Activated naive CD4-positive, alpha-beta T cell treated with anti-CD3 and anti-CD28 coated beads, Interleukin-2, amount 50 U/mL, for 24 hours (primary cell): ENCODE data around the gene GH2.
A peak's percentile ranks its signal among the peaks of the same experiment; 100 is the strongest.
"Not testable (repeated sequence)": the region's sequence is repeated elsewhere in the genome, so short reads cannot be mapped to it uniquely, and the experiment has no call there.

ENCODE experiments used
- H3K27ac Mint-ChIP-seq: one replicate; pipeline ENCODE4 v1.8.0; 2021; ENCODE audit warnings: mild to moderate bottlenecking, mixed read lengths
- H3K27me3 Mint-ChIP-seq: one replicate; pipeline ENCODE4 v1.8.0; 2021; ENCODE audit warnings: mixed read lengths
- H3K36me3 Mint-ChIP-seq: one replicate; pipeline ENCODE4 v1.8.0; 2021; ENCODE audit warnings: mixed read lengths
- H3K4me1 Mint-ChIP-seq: one replicate; pipeline ENCODE4 v1.8.0; 2021; ENCODE audit warnings: mixed read lengths
- H3K4me3 Mint-ChIP-seq: one replicate; pipeline ENCODE4 v1.8.0; 2021; ENCODE audit warnings: mild to moderate bottlenecking, mixed read lengths
- H3K9me3 Mint-ChIP-seq: one replicate; pipeline ENCODE4 v1.8.0; 2021; ENCODE audit warnings: mixed read lengths

The GH2 gene

DNA sequence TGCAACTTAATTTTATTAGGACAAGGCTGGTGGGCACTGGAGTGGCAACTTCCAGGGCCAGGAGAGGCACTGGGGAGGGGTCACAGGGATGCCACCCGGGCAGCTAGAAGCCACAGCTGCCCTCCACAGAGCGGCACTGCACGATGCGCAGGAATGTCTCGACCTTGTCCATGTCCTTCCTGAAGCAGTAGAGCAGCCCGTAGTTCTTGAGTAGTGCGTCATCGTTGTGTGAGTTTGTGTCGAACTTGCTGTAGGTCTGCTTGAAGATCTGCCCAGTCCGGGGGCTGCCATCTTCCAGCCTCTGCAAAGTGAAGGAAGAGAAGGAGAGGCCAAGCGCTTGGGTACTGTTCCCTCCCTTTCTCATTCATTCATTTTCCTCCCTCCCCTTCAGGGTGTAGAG is 35.5 kb upstream of the GH2 start:
- H3K36me3 Mint-ChIP-seq, H3K27ac Mint-ChIP-seq, H3K27me3 Mint-ChIP-seq, H3K9me3 Mint-ChIP-seq, H3K4me3 Mint-ChIP-seq, H3K4me1 Mint-ChIP-seq: not testable (repeated sequence)

DNA sequence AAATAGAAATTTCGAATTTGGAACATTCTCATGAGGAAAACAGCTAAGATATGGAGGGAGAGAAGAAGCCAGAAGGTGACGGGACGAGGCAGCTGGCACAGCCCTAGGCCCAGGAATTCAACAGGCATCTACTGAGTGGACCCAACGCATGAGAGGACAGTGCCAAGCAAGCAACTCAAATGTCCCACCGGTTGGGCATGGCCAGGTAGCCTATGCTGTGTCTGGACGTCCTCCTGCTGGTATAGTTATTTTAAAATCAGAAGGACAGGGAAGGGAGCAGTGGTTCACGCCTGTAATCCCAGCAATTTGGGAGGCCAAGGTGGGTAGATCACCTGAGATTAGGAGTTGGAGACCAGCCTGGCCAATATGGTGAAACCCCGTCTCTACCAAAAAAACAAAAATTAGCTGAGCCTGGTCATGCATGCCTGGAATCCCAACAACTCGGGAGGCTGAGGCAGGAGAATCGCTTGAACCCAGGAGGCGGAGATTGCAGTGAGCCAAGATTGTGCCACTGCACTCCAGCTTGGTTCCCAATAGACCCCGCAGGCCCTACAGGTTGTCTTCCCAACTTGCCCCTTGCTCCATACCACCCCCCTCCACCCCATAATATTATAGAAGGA is 34.9 kb upstream of the GH2 start:
- no peak overlapping the region for H3K4me3 Mint-ChIP-seq
- peaks cover 5% of the 10 kb centered on the region for H3K4me1 Mint-ChIP-seq
- no peak overlapping the region for H3K27ac Mint-ChIP-seq
- no peaks in the 10 kb centered on the region for H3K9me3 Mint-ChIP-seq
- H3K27me3 Mint-ChIP-seq: no peaks in the 10 kb centered on the region
- no peaks in the 10 kb centered on the region for H3K36me3 Mint-ChIP-seq

DNA sequence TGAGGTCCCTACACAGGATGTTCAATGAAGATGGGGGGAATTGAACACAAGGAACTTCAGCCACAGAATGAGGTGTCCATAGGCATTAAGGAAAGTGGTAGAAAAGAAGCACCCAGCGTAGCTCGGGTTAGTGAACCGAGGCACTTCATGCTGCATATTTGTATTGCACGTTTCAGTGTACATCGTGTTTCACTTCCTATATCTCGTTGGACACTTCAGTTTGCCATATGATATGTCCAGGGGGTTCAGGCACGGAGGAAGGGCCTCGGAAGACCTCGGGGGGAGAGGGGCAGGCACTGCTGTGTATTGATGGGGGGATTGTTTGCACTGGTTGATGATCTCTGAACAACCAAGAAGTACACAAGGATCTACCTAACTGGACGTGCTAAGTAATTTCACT is 34.0 kb upstream of the GH2 start:
- not testable (repeated sequence) for H3K27ac Mint-ChIP-seq, H3K9me3 Mint-ChIP-seq, H3K27me3 Mint-ChIP-seq, H3K4me3 Mint-ChIP-seq, H3K36me3 Mint-ChIP-seq, H3K4me1 Mint-ChIP-seq

DNA sequence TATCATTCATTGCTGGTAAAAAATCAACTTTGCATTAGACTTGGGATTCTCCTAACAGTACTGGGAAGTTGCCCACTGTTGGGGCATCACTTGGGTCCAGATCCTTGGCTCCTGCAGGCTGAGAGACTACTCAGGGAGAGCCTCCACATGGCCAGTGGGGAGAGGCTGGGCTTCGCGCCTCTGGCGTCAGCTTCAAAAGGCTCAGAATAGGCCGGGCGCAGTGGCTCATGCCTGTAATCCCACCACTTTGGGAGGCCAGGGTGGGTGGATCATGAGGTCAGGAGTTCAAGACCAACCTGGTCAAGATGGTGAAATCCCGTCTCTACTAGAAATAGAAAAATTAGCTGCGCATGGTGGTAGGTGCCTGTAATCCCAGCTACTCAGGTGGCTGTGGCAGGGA is 32.7 kb upstream of the GH2 start:
- H3K36me3 Mint-ChIP-seq: no peaks in the 10 kb centered on the region
- peaks cover 9% of the 10 kb centered on the region for H3K4me1 Mint-ChIP-seq
- H3K9me3 Mint-ChIP-seq: no peaks in the 10 kb centered on the region
- H3K27me3 Mint-ChIP-seq: no peaks in the 10 kb centered on the region
- H3K27ac Mint-ChIP-seq: no peak overlapping the region
- H3K4me3 Mint-ChIP-seq: no peak overlapping the region

DNA sequence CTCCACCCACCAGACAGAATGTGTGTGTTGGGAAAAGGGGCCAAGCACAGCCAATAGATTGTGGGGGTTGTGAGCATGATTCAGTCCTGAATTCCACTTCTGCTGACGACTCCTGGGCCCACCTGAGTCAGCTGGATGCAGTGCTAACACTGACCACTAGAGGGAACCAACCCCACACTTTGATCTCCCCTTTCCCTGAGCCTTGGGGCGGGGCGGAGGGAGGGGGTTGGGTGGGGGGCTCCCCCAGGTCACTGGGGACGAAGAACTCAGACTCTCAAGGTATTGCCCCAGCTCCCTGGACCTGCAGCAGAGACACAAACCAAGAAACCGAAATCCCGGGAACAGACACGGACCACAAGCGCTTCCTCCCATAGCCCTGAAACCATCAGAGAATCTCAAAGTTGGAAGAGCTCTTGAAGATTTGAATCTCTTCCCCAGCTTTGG is 29.9 kb upstream of the GH2 start:
- H3K4me3 Mint-ChIP-seq: no peak overlapping the region
- no peaks in the 10 kb centered on the region for H3K9me3 Mint-ChIP-seq
- H3K4me1 Mint-ChIP-seq: peaks cover 3% of the 10 kb centered on the region
- no peaks in the 10 kb centered on the region for H3K27me3 Mint-ChIP-seq
- H3K27ac Mint-ChIP-seq: no peak overlapping the region
- H3K36me3 Mint-ChIP-seq: no peaks in the 10 kb centered on the region

DNA sequence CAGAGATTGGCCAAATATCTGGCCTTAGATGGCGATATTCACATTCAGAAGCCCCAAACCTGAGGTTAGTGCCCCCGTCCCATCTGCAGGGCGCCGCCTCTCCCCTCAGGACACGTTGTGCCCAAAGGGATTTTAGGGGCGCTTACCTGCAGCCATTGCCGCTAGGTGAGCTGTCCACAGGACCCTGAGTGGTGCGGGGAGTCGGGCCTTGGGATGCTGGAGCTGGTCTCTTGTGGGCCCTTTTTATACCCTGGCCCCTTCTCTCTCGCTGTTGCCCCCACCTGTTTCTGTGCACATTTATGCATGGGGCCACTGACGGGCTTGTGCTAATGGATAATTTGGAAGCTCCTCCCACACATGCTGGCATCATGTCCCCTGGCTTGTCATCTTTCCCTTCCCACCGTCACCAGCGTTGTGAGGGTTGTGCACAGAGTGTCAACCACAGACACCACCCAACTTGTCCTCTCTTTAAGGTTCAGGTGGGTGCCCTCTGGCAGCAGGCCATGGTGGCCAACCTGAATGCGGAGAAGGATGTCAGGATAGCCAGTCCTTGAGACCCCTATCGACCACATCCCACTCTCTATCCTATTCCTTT is 29.4 kb upstream of the GH2 start, which contains the start of gene CSHL1:
CSHL1 (minus strand) TSS at position 218 of the 595 bp plus-strand sequence; CDS start at position 156, 62 bp downstream.
- Mint-ChIP-seq H3K27ac (peak within 1 kb of the TSS; percentile 59), H3K4me1 (peaks cover 3% of the 10 kb centered on the region), H3K9me3 (no peaks in the 10 kb centered on the region), H3K36me3 (no peaks in the 10 kb centered on the region), H3K4me3 (no peak within 1 kb of the TSS), H3K27me3 (no peaks in the 10 kb centered on the region)

DNA sequence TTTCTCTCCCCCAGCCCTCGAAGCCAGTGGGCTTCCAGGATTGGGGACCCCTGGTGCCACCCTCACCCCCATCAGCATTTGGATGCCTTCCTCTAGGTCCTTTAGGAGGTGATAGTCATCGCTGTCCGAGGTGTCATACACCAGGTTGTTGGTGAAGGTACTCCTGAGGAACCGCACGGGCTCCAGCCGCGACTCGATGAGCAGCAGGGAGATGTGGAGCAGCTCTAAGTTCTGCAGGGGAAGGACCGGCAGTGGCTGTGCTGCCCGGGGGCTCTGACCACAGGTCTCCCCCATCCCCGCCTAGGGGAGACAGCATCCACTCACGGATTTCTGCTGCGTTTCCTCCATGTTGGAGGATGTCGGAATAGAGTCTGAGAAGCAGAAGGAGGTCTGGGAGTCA is 28.4 kb upstream of the GH2 start:
- H3K27ac Mint-ChIP-seq: no peak overlapping the region
- no peaks in the 10 kb centered on the region for H3K36me3 Mint-ChIP-seq
- peaks cover 3% of the 10 kb centered on the region for H3K4me1 Mint-ChIP-seq
- no peaks in the 10 kb centered on the region for H3K9me3 Mint-ChIP-seq
- no peaks in the 10 kb centered on the region for H3K27me3 Mint-ChIP-seq
- no peak overlapping the region for H3K4me3 Mint-ChIP-seq

DNA sequence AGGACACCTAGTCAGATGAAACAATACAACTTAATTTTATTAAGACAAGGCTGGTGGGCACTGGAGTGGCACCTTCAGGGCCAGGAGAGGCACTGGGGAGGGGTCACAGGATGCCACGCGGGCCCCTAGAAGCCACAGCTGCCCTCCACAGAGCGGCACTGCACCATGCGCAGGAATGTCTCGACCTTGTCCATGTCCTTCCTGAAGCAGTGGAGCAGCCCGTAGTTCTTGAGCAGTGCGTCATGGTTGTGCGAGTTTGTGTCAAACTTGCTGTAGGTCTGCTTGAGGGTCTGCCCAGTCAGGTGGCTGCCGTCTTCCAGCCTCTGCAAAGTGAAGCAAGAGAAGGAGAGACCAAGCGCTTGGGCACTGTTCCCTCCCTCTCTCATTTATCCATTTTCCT is 27.8 kb upstream of the GH2 start:
- H3K9me3 Mint-ChIP-seq: not testable (repeated sequence)

DNA sequence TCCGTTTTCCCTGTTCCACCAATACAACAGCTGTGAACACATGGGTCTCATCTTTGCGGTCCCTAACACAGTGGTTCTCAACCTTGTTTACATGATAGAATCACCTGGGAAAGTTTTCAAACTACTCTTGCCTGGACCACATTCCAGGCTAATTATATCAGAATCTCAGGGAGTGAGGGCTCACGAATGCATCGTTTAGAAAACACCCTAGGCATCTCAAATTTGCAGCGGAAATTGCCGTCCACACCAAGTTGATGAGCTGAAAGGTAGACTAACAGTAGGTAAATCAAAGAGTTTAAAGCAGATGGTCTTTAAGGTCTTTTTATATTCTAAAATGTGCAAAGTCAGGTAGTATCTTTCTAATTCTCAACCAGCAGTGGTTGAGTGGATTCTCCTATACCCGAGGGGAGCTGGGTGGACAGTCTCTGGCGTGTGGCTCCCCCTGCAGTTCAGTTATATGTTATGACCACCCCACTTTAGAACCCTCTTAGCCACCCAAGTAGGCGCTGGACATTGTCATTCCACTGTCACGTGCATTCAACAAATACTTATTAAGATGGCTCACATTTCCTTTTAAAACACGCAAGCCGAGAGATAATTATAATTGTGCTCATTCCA is 25.5 kb upstream of the GH2 start:
- H3K27ac Mint-ChIP-seq, H3K4me1 Mint-ChIP-seq, H3K36me3 Mint-ChIP-seq, H3K9me3 Mint-ChIP-seq, H3K27me3 Mint-ChIP-seq, H3K4me3 Mint-ChIP-seq: not testable (repeated sequence)

More for the DNA sequence above, 27.8 kb upstream of the GH2 start:
- H3K36me3 Mint-ChIP-seq, H3K27me3 Mint-ChIP-seq, H3K4me3 Mint-ChIP-seq, H3K27ac Mint-ChIP-seq, H3K4me1 Mint-ChIP-seq: not testable (repeated sequence)

DNA sequence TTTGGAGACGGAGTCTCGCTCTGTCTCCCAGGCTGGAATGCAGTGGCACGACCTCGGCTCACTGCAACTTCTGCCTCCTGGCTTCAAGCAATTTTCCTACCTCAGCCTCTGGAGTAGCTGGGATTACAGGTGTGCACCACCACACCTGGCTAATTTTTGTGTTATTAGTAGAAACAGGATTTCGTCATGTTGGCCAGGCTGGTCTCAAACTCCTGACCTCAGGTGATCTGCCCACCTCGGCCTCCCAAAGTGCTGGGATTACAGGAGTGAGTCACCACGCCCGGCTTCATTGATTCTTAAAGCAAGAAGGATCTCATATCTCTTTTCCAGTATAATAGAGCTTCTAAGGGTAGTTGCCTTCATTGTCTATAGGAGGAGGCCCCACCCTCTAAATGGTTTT is 23.1 kb upstream of the GH2 start:
- H3K4me3 Mint-ChIP-seq, H3K4me1 Mint-ChIP-seq, H3K27ac Mint-ChIP-seq: not testable (repeated sequence)

DNA sequence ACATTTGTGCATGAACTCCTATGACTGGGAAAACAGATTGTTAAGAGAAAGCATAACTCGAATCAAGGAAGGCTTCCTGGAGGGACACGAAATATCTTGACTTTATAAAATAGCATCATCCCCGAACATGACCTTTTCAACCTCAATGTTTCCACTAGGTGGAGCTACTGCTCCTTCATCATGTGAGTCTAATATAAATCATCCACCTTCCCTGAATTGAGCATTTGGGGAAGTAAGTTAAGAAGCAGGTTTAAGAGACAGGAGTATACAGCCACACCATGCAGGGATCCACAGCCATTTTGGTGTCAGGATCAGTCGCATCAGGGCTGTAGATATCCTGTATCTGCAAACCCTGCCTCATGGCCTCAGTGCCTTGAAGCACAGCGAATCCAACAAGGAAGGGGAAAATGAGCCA is 22.1 kb upstream of the GH2 start:
- H3K4me1 Mint-ChIP-seq, H3K9me3 Mint-ChIP-seq, H3K27me3 Mint-ChIP-seq, H3K36me3 Mint-ChIP-seq, H3K4me3 Mint-ChIP-seq: not testable (repeated sequence)
- peak overlapping the region; percentile 60 for H3K27ac Mint-ChIP-seq

More for the DNA sequence above, 23.1 kb upstream of the GH2 start:
- H3K9me3 Mint-ChIP-seq, H3K27me3 Mint-ChIP-seq, H3K36me3 Mint-ChIP-seq: not testable (repeated sequence)

DNA sequence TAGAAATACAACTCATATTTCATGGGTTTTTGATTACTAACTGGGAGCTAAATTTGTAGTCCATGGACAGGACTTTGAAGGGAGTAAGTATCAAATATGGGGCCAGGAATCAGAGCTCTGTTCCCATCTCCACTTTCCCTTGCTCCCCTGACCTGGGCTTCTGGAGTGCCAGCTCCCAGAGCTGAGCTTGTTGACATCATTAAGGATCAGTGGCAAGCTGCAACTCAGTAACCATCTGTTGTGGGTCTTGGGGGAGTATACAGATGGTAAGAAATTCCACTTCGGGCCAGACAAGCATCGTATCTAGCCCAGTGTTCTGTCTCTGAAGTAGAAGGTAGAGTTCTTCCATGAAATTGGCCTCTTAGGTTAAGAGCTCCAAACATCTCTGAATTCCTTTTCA is 20.2 kb upstream of the GH2 start:
- not testable (repeated sequence) for H3K36me3 Mint-ChIP-seq, H3K4me3 Mint-ChIP-seq, H3K9me3 Mint-ChIP-seq, H3K4me1 Mint-ChIP-seq, H3K27ac Mint-ChIP-seq, H3K27me3 Mint-ChIP-seq

DNA sequence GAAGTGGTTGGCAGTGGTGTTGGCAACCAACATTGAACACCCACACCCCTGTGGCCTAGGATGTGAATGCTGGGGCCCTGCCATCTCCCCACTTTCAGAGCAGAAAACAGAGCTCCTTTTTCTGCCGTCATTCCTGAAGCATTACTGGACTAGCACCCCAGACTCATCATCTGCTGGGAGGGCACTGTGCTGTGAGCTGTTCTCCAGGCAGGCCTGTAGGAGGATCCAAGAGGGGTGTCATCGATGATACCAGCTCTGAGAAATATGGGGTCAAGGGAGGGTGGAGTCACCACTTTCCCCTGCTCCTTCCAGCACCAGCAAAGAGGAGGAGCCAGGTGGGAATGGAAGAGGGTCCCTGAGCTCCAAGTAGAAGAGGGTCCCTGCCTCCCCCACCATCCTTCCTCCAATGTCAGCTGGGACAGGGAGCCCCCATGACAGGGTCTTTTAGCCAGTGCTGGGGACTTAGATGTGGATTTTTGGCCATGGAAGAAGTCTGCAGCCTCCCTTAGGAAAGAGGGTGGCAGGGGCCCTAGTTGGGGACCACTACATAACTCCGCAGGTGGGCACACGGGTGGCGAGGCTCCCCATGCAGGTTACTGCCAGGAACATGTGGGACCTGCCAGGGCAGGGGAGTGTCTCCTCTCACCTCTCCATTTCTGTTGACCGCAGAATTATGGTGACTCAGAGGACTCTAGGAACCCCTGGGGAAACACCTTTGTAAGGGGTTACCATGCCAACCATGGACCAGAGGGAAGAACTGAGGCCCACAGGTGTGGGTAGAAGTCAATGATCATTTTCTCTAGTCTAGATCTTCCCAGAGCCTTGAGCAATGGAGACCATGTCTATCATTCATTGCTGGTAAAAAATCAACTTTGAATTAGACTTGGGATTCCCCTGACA is 17.4 kb upstream of the GH2 start:
- H3K36me3 Mint-ChIP-seq, H3K4me1 Mint-ChIP-seq, H3K27me3 Mint-ChIP-seq, H3K4me3 Mint-ChIP-seq, H3K27ac Mint-ChIP-seq, H3K9me3 Mint-ChIP-seq: not testable (repeated sequence)

DNA sequence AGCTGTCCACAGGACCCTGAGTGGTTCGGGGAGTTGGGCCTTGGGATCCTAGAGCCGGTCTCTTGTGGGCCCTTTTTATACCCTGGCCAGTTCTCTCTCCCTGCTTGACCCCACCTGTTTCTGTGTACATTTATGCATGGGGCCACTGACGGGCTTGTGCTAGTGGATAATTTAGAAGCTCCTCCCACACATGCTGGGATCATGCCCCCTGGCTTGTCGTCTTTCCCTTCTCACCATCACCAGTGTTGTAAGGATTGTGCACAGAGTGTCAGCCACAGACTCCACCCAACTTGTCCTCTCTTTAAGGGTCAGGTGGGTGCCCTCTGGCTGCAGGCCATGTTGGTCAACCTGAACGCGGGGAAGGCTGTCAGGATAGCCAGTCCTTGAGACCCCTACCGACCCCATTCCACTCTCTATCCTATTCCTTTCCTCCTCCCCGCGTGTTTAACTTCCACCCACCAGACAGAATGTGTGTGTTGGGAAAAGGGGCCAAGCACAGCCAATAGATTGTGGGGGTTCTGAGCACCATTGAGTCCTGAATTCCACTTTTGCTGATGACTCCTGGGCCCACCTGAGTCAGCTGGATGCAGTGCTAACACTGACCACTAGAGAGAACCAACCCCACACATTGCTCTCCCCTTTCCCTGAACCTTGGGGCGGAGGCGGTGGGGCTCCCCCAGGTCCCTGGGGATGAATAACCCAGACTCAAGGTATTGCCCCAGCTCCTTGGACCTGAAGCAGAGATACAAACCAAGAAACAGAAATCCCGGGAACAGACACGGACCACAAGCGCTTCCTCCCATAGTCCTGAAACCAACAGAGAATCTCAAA is 15.0 kb upstream of the GH2 start, which contains the start of gene CSH1:
CSH1 (minus strand) TSS at position 51 of the 831 bp plus-strand sequence. CDS start 63 bp downstream, outside the sequence.
- H3K27ac Mint-ChIP-seq, H3K9me3 Mint-ChIP-seq, H3K27me3 Mint-ChIP-seq, H3K4me1 Mint-ChIP-seq, H3K4me3 Mint-ChIP-seq, H3K36me3 Mint-ChIP-seq: not testable (repeated sequence)

DNA sequence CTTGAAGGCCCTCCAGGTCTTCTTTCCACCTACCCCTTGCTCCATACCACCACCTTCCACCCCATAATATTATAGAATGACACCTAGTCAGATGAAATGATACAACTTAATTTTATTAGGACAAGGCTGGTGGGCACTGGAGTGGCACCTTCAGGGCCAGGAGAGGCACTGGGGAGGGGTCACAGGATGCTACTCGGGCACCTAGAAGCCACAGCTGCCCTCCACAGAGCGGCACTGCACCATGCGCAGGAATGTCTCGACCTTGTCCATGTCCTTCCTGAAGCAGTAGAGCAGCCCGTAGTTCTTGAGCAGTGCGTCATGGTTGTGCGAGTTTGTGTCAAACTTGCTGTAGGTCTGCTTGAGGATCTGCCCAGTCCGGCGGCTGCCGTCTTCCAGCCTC is 13.1 kb upstream of the GH2 start:
- H3K4me1 Mint-ChIP-seq, H3K9me3 Mint-ChIP-seq, H3K27ac Mint-ChIP-seq, H3K4me3 Mint-ChIP-seq, H3K27me3 Mint-ChIP-seq, H3K36me3 Mint-ChIP-seq: not testable (repeated sequence)
